Osteocyte (in vitro differentiated cells): Measurements from ENCODE around the gene GNB1. TPM values are rescaled to one million over a fixed set of nuclear protein-coding genes. Genes with fewer than 3 reads are reported as not detected.

Experiments
- DNase-seq: peaks from one replicate; pipeline ENCODE4 v3.0.0; 2021; ENCODE audit warnings: mixed read lengths; ENCODE audit not compliant: unreplicated experiment; ENCODE audit errors: extremely low spot score
- H3K27ac Mint-ChIP-seq: one replicate; pipeline ENCODE4 v1.8.0; 2021; ENCODE audit warnings: mild to moderate bottlenecking, mixed read lengths; ENCODE audit not compliant: unreplicated experiment
- H3K27me3 Mint-ChIP-seq: one replicate; pipeline ENCODE4 v1.8.0; 2021; ENCODE audit warnings: mixed read lengths; ENCODE audit not compliant: unreplicated experiment
- H3K36me3 Mint-ChIP-seq: one replicate; pipeline ENCODE4 v1.8.0; 2021; ENCODE audit warnings: mixed read lengths; ENCODE audit not compliant: unreplicated experiment
- H3K4me1 Mint-ChIP-seq: one replicate; pipeline ENCODE4 v1.8.0; 2021; ENCODE audit warnings: mixed read lengths; ENCODE audit not compliant: unreplicated experiment
- H3K4me3 Mint-ChIP-seq: one replicate; pipeline ENCODE4 v1.8.0; 2021; ENCODE audit warnings: mild to moderate bottlenecking, moderate library complexity, mixed read lengths; ENCODE audit not compliant: unreplicated experiment
- H3K9me3 Mint-ChIP-seq: one replicate; pipeline ENCODE4 v1.8.0; 2021; ENCODE audit warnings: mixed read lengths; ENCODE audit not compliant: unreplicated experiment
- total RNA-seq: library from RNA; stranded (reverse); gene quantifications from 2 replicates; pipeline ENCODE4 v1.2.1, GENCODE V29; 2021
- TF ChIP-seq, protein P1 (sequence below): fragments of 200-600 bp; sonication (generic); IDR thresholded peaks from 2 replicates; pipeline ENCODE4 v1.5.0; 2021; ENCODE audit warnings: antibody characterized with exemption, mild to moderate bottlenecking, moderate library complexity

GNB1 gene
- total RNA-seq, 1 donor from 2014 or later: 407 TPM

- no peaks in the 10 kb centered on the region for H3K9me3 Mint-ChIP-seq
- H3K27ac Mint-ChIP-seq: peak overlapping the region; percentile 46
- no peak for DNase-seq
- H3K27me3 Mint-ChIP-seq: no peaks in the 10 kb centered on the region
- no peak overlapping the region for H3K4me3 Mint-ChIP-seq
- TF ChIP-seq, protein P1, sequence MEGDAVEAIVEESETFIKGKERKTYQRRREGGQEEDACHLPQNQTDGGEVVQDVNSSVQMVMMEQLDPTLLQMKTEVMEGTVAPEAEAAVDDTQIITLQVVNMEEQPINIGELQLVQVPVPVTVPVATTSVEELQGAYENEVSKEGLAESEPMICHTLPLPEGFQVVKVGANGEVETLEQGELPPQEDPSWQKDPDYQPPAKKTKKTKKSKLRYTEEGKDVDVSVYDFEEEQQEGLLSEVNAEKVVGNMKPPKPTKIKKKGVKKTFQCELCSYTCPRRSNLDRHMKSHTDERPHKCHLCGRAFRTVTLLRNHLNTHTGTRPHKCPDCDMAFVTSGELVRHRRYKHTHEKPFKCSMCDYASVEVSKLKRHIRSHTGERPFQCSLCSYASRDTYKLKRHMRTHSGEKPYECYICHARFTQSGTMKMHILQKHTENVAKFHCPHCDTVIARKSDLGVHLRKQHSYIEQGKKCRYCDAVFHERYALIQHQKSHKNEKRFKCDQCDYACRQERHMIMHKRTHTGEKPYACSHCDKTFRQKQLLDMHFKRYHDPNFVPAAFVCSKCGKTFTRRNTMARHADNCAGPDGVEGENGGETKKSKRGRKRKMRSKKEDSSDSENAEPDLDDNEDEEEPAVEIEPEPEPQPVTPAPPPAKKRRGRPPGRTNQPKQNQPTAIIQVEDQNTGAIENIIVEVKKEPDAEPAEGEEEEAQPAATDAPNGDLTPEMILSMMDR: no peak
- H3K36me3 Mint-ChIP-seq: peaks cover 34% of the 10 kb centered on the region
- peaks cover 19% of the 10 kb centered on the region for H3K4me1 Mint-ChIP-seq
These were observed 58.1 kb downstream of the GNB1 start for GRCh38 chr1:1832820-1833219.

- no peak overlapping the region for H3K27ac Mint-ChIP-seq
These were observed 58.7 kb downstream of the GNB1 start for GRCh38 chr1:1832166-1832565.

DNA sequence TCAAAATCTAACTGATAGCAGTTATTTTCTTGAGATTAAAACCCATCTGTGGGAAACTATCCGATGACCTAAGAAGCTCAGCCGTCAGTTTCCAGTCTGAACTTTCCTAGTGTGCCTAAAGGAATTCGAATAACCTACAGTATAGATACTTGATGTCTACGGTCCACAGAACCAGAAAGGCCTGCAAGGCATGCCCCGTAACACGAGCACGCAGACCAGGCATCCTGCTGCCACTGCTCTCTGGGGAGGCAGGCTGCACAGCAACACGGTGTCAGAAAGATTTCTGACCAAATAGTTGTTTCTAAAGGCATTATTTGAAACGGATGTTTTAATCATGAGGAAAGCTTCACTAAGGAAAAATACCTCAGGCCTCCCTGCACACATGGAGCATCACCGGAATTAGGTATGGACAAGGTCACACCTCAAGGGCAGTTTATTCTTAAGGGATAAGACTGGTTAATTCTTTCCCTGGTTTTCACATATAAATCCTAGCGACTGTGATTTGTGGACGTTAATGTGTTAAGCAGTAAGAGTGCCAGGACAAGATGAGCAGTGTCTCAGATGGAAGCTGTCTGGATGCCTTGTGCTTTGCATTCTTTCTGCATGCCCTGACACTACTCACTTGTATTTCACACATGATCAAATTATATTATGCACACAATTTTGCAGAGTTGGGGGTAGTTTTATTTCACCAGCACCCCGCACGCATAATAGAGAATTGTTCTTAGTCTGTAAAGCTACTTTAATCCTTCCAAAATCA lies 63.6 kb downstream of the GNB1 start:
- TF ChIP-seq, protein P1: no peak
- DNase-seq: no peak
- Mint-ChIP-seq H3K27me3 (no peaks in the 10 kb centered on the region), H3K4me3 (no peak overlapping the region), H3K9me3 (no peaks in the 10 kb centered on the region), H3K36me3 (peaks cover 17% of the 10 kb centered on the region), H3K4me1 (peaks cover 24% of the 10 kb centered on the region), H3K27ac (peak overlapping the region; percentile 63)

More at GRCh38 chr1:1832166-1832565, 58.7 kb downstream of the GNB1 start:
- Mint-ChIP-seq H3K4me1 (peaks cover 25% of the 10 kb centered on the region), H3K4me3 (no peak overlapping the region), H3K36me3 (peaks cover 33% of the 10 kb centered on the region), H3K27me3 (no peaks in the 10 kb centered on the region), H3K9me3 (no peaks in the 10 kb centered on the region)
- no peak for DNase-seq
- TF ChIP-seq, protein P1: no peak

DNA sequence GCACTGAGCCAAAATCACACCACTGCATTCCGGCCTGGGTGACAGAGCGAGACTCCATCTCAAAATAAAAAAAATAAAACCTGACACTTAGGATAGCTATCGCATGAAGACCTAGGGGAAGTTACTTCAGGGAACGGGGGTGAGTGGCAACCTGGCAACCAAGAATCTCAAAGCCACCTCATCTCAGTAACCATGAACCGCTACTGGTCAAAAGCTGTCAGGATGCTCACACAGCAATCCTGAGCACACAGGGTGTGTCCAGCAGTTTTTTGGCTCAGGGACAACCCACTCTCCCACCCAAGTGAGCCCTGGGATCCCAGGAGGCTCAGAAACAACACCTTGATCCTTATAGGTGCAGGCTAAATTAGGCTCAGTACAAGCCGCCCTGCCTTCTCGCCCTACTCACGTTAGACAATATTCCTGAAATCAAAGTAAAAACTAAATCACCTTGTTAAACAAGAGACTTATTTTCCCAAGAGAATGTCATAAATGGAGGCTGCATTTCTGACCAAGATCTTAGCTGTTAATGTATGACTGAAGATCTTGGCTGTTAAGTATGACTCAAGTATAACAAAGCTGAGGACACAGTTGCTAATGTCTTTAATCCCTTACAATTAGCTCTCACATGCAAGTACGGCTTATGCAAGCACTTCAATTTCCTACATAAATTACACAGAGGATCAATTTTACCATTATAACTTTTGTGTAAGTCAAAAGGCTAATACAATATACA lies 64.4 kb downstream of the GNB1 start:
- peaks cover 24% of the 10 kb centered on the region for H3K4me1 Mint-ChIP-seq
- no peaks in the 10 kb centered on the region for H3K9me3 Mint-ChIP-seq
- H3K36me3 Mint-ChIP-seq: peaks cover 15% of the 10 kb centered on the region
- DNase-seq: no peak
- H3K27me3 Mint-ChIP-seq: no peaks in the 10 kb centered on the region
- no peak overlapping the region for H3K4me3 Mint-ChIP-seq
- peak overlapping the region; percentile 63 for H3K27ac Mint-ChIP-seq
- TF ChIP-seq, protein P1: no peak

DNA sequence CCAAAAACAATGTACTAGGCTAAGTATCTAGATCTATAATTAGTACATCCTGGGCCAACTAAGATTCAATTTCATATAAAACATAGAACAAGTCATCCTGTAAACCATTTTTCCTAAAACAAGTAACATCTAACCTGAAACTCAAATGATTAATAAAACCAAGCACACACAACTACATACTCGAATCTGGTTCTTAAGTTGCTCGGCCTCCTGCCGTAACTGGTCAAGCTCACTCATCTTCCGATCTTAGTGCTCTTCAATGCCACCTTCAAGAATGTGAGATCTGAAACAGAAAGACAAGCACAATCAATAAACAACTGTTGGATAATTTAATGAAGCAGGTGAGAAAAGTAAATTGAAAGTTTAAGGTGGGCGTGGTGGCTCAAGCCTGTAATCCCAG lies 65.7 kb downstream of the GNB1 start:
- TF ChIP-seq, protein P1: no peak
- no peak overlapping the region for H3K4me3 Mint-ChIP-seq

More for the DNA sequence above, 65.7 kb downstream of the GNB1 start:
- no peak for DNase-seq
- Mint-ChIP-seq H3K4me1 (peaks cover 24% of the 10 kb centered on the region), H3K9me3 (no peaks in the 10 kb centered on the region), H3K36me3 (peaks cover 21% of the 10 kb centered on the region), H3K27me3 (no peaks in the 10 kb centered on the region), H3K27ac (no peak overlapping the region)
